ENCODE data around the gene ABHD6. TPM values are rescaled to one million over a fixed set of nuclear protein-coding genes. Genes with fewer than 3 reads are reported as not detected.
A peak's percentile ranks its signal among the peaks of the same experiment; 100 is the strongest.

The ABHD6 gene
- total RNA-seq, 2 donors from 2014 or later, result 7.5 to 8.6 TPM

DNA sequence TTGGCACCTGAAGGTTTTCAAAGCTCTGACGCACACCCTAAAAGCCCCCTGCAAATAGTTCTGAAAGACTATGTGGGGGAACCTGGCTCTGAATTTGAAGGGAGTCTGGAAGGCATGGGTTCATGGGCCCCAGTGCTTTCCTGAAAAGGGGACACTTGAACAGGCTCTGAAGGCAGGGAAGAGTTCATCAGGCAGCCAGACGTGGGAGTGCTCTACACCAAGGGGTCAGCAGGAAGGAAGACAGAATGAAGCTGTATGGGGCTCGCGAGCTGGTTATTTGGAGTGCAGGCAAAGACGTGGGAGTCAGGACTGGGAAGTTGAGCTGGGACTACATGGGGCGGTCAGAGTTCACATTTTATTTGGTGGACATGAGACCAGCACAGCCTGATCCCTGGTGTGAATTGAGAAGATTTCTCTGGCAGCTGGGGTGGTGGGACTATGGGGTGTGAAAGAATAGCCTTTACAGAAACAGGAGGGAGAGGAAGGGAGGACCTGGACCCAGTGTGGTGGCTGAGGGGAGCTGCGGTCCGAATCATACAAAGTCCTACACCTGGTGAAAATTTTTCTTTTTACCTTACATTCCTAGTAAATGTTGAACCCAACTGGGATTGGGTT lies 12.6 kb downstream of the ABHD6 start:
- Histone ChIP-seq H3K4me3 (ENCODE audit: low read length) (no peak overlapping the region), H3K4me1 (ENCODE audit: control insufficient read depth, insufficient read depth, low read length) (peaks cover 6% of the 10 kb centered on the region), H3K27ac (ENCODE audit: low read depth, low read length) (peak overlapping the region; percentile 52), H3K9me3 (ENCODE audit: control insufficient read depth, low read length) (no peaks in the 10 kb centered on the region), H3K9ac (ENCODE audit: extremely low read depth, low read length, poor library complexity, severe bottlenecking) (no peak overlapping the region), H3K36me3 (ENCODE audit: control insufficient read depth, insufficient read depth, low read length) (no peaks in the 10 kb centered on the region), H3K27me3 (ENCODE audit: control insufficient read depth, insufficient read depth, low read length, poor library complexity, severe bottlenecking) (no peaks in the 10 kb centered on the region)
- peaks cover 3% of the 10 kb centered on the region for H3K36me3 Mint-ChIP-seq (ENCODE audit: low read depth)
- TF ChIP-seq, protein P1, sequence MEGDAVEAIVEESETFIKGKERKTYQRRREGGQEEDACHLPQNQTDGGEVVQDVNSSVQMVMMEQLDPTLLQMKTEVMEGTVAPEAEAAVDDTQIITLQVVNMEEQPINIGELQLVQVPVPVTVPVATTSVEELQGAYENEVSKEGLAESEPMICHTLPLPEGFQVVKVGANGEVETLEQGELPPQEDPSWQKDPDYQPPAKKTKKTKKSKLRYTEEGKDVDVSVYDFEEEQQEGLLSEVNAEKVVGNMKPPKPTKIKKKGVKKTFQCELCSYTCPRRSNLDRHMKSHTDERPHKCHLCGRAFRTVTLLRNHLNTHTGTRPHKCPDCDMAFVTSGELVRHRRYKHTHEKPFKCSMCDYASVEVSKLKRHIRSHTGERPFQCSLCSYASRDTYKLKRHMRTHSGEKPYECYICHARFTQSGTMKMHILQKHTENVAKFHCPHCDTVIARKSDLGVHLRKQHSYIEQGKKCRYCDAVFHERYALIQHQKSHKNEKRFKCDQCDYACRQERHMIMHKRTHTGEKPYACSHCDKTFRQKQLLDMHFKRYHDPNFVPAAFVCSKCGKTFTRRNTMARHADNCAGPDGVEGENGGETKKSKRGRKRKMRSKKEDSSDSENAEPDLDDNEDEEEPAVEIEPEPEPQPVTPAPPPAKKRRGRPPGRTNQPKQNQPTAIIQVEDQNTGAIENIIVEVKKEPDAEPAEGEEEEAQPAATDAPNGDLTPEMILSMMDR (conservative IDR thresholded peaks at IDR 0.05), result no peak
- no peaks in the 10 kb centered on the region for H3K9me3 Mint-ChIP-seq
- H3K4me3 Mint-ChIP-seq, result no peak overlapping the region
- DNase-seq, result peak; percentile 74
- H3K27ac Mint-ChIP-seq, result peak overlapping the region; percentile 21
- WGBS, 2 experiments (ENCODE audit: insufficient coverage in 1 of 2, insufficient read length in 1 of 2), result 79 to 84% methylated on average over 6 of the region's 8 CpGs
- peaks cover 25% of the 10 kb centered on the region for H3K4me1 Mint-ChIP-seq
- H3K27me3 Mint-ChIP-seq (ENCODE audit: insufficient read depth), result no peaks in the 10 kb centered on the region

DNA sequence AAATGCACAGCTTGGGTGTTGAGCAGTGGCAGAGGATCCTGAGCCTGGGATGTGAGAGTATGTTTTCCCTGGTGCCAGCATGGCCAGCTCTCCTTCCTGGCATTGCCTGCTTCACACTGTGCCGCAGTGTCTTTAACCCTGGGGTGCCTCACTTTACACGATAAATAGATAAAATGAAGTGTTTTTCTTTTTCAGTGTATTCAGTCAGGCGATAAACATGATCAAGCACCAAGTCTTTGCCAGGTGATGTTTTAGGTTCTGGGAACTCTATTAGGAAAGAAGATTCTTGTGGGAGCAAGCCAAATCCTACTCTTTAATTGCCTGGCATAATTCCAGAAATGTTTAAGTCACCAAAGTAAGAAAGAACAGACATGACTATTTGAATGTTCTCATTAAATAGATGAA lies 14.0 kb downstream of the ABHD6 start:
- Histone ChIP-seq H3K4me3 (ENCODE audit: low read length) (no peak overlapping the region), H3K27me3 (ENCODE audit: control insufficient read depth, insufficient read depth, low read length, poor library complexity, severe bottlenecking) (no peaks in the 10 kb centered on the region), H3K4me1 (ENCODE audit: control insufficient read depth, insufficient read depth, low read length) (peaks cover 6% of the 10 kb centered on the region), H3K9ac (ENCODE audit: extremely low read depth, low read length, poor library complexity, severe bottlenecking) (no peak overlapping the region), H3K27ac (ENCODE audit: low read depth, low read length) (no peak overlapping the region), H3K36me3 (ENCODE audit: control insufficient read depth, insufficient read depth, low read length) (no peaks in the 10 kb centered on the region), H3K9me3 (ENCODE audit: control insufficient read depth, low read length) (no peaks in the 10 kb centered on the region)
- peaks cover 17% of the 10 kb centered on the region for H3K4me1 Mint-ChIP-seq
- TF ChIP-seq, protein P1 (conservative IDR thresholded peaks at IDR 0.05), result no peak
- no peak for DNase-seq
- no peaks in the 10 kb centered on the region for H3K9me3 Mint-ChIP-seq
- no peaks in the 10 kb centered on the region for H3K27me3 Mint-ChIP-seq (ENCODE audit: insufficient read depth)
- no peak overlapping the region for H3K27ac Mint-ChIP-seq
- WGBS, 2 experiments (ENCODE audit: insufficient coverage in 1 of 2, insufficient read length in 1 of 2), result 95 to 100% methylated on average over 3 of the region's 3 CpGs
- H3K4me3 Mint-ChIP-seq, result no peak overlapping the region
- peaks cover 3% of the 10 kb centered on the region for H3K36me3 Mint-ChIP-seq (ENCODE audit: low read depth)

DNA sequence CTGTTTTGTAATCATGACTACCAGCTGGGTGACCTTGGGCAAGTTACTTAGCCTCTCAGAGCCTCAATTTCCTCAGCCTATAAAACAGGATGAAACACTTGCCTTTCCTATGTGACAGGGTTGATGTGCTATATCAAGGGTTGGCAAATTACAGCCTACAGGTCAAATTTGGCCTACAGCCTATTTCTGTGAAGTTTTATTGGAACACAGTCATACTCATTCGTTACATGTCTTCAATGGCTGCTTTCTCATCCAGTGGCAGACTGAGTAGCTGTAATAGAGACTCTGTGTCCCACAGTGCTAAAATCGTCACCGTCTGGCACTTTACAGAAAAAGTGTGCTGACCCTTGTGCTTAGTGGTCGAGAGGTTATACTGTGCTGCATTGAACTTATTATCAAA lies 16.6 kb downstream of the ABHD6 start:
- whole genome bisulfite sequencing, 2 experiments (ENCODE audit: insufficient coverage in 1 of 2, insufficient read length in 1 of 2), result 92 to 94% methylated on average over 4 of the region's 4 CpGs
- DNase-seq, result no peak
- no peak overlapping the region for H3K27ac ChIP-seq (ENCODE audit: low read depth, low read length)
- no peaks in the 10 kb centered on the region for H3K27me3 Mint-ChIP-seq (ENCODE audit: insufficient read depth)
- TF ChIP-seq, protein P1 (conservative IDR thresholded peaks at IDR 0.05), result no peak
- peaks cover 14% of the 10 kb centered on the region for H3K4me1 Mint-ChIP-seq
- H3K27me3 ChIP-seq (ENCODE audit: control insufficient read depth, insufficient read depth, low read length, poor library complexity, severe bottlenecking), result no peaks in the 10 kb centered on the region
- no peaks in the 10 kb centered on the region for H3K9me3 ChIP-seq (ENCODE audit: control insufficient read depth, low read length)
- H3K36me3 Mint-ChIP-seq (ENCODE audit: low read depth), result peaks cover 15% of the 10 kb centered on the region
- no peak overlapping the region for H3K4me3 ChIP-seq (ENCODE audit: low read length)
- H3K4me3 Mint-ChIP-seq, result no peak overlapping the region
- no peaks in the 10 kb centered on the region for H3K9me3 Mint-ChIP-seq
- H3K27ac Mint-ChIP-seq, result no peak overlapping the region
- peaks cover 6% of the 10 kb centered on the region for H3K4me1 ChIP-seq (ENCODE audit: control insufficient read depth, insufficient read depth, low read length)
- H3K9ac ChIP-seq (ENCODE audit: extremely low read depth, low read length, poor library complexity, severe bottlenecking), result no peak overlapping the region
- H3K36me3 ChIP-seq (ENCODE audit: control insufficient read depth, insufficient read depth, low read length), result no peaks in the 10 kb centered on the region

Data from endodermal cell (in vitro differentiated cells).